Stimulated activated CD8-positive, alpha-beta memory T cell treated with anti-CD3 and anti-CD28 coated beads, Interleukin-2, amount 100 ng/mL, for 1 hour (primary cell): ENCODE results near the gene LEKR1.

Source experiments
- DNase-seq, 2 donors: peaks; one replicate each; pipeline ENCODE4 v3.0.0-alpha.2; 2020; ENCODE audit warnings: low read depth in 2 of 2

The LEKR1 gene

GRCh38 chr3:157079676-157080369 lies 253.7 kb downstream of the LEKR1 start:
- no peak for DNase-seq

GRCh38 chr3:157081626-157082210 lies 255.6 kb downstream of the LEKR1 start:
- DNase-seq, result peak; percentile 74 to 82

- DNase-seq, result no peak
Observed at GRCh38 chr3:157082305-157082982, 256.3 kb downstream of the LEKR1 start.

- no peak for DNase-seq
Observed at GRCh38 chr3:157083824-157084223, 257.7 kb downstream of the LEKR1 start.

GRCh38 chr3:157086060-157086750 lies 260.1 kb downstream of the LEKR1 start:
- DNase-seq, result no peak

- DNase-seq, result no peak
Observed at GRCh38 chr3:157086775-157087174, 260.6 kb downstream of the LEKR1 start.

GRCh38 chr3:157087373-157087772 lies 261.2 kb downstream of the LEKR1 start:
- DNase-seq, result no peak

- no peak for DNase-seq
Observed at GRCh38 chr3:157087780-157088600, 261.8 kb downstream of the LEKR1 start.

- peak; percentile 80 to 87 for DNase-seq
Observed at GRCh38 chr3:157088601-157089454, 262.7 kb downstream of the LEKR1 start.

GRCh38 chr3:157089455-157090221 lies 263.5 kb downstream of the LEKR1 start:
- DNase-seq, result no peak

GRCh38 chr3:157091083-157091833 lies 265.1 kb downstream of the LEKR1 start:
- no peak for DNase-seq

- no peak for DNase-seq
Observed at GRCh38 chr3:157092230-157092629, 266.1 kb downstream of the LEKR1 start.

GRCh38 chr3:157093096-157093495 lies 266.9 kb downstream of the LEKR1 start:
- no peak for DNase-seq

- DNase-seq, result no peak
Observed at GRCh38 chr3:157094301-157094700, 268.1 kb downstream of the LEKR1 start.

- no peak for DNase-seq
Observed at GRCh38 chr3:157094751-157095480, 268.8 kb downstream of the LEKR1 start.
